Measurements from ENCODE around the gene PUSL1. TPM values are rescaled to one million over a fixed set of nuclear protein-coding genes. Genes with fewer than 3 reads are reported as not detected.

Gene PUSL1
- polyA plus RNA-seq, 1 donor (not counting 4 experiments of a cell fraction or from before 2014, with no cell fraction given), result 11.4 TPM

- H3K4me2 ChIP-seq (ENCODE audit: control insufficient read depth, extremely low read depth, insufficient read depth, low read depth, low read length), result no peak within 1 kb of the TSS
- DNase-seq (ENCODE audit: low read depth, low spot score) (no peak), FAIRE-seq (no peak)
- no peak within 1 kb of the TSS for H3K27ac ChIP-seq (ENCODE audit: control insufficient read depth, insufficient read depth, low read length)
- no peaks in the 10 kb centered on the region for H4K20me1 ChIP-seq (ENCODE audit: control insufficient read depth, extremely low read depth, insufficient read depth, low read length)
- peaks cover 8% of the 10 kb centered on the region for H3K27me3 ChIP-seq (ENCODE audit: control insufficient read depth, extremely low read depth, insufficient read depth, low read length)
- H3K36me3 ChIP-seq (ENCODE audit: control insufficient read depth in 2 of 2, extremely low read depth in 1 of 2, insufficient read depth in 2 of 2, low read length in 2 of 2), result no peaks in the 10 kb centered on the region
- no peaks in the 10 kb centered on the region for H3K9me1 ChIP-seq (ENCODE audit: control insufficient read depth, extremely low read depth, insufficient read depth, low read length)
- H2AFZ ChIP-seq (ENCODE audit: control insufficient read depth, low read length), result no peak within 1 kb of the TSS
- peaks cover 19% of the 10 kb centered on the region for H3K4me1 ChIP-seq (ENCODE audit: control insufficient read depth, extremely low read depth, insufficient read depth, low read length)
- no peaks in the 10 kb centered on the region for H3K79me2 ChIP-seq (ENCODE audit: control insufficient read depth, insufficient read depth, low read length)
- TF ChIP-seq EZH2 (IDR thresholded peaks at IDR 0.05; ENCODE audit: low read length) (no peak), CTCF (optimal IDR thresholded peaks at IDR 0.05 in 1 of 3, IDR thresholded peaks at IDR 0.05 in 1 of 3, conservative IDR thresholded peaks at IDR 0.05 in 1 of 3; ENCODE audit: extremely low read depth in 1 of 3, insufficient read depth in 2 of 3, low read length in 3 of 3) (no peak)
- H3K9me3 ChIP-seq (ENCODE audit: control insufficient read depth, low read depth, low read length), result no peaks in the 10 kb centered on the region
- no peak within 1 kb of the TSS for H3K4me3 ChIP-seq (ENCODE audit: control insufficient read depth in 2 of 3, extremely low read depth in 1 of 3, insufficient read depth in 2 of 3, low read depth in 1 of 3, low read length in 3 of 3)
- H3K9ac ChIP-seq (ENCODE audit: control insufficient read depth, extremely low read depth, insufficient read depth, low read length), result no peak within 1 kb of the TSS
- dilution Hi-C loops (cut with MboI; ENCODE audit: extremely low pct_ligation_motif_present, low sequenced_read_pairs), result no loop called here
Observed at GRCh38 chr1:1358433-1359271, 50.3 kb downstream of the PUSL1 start, which contains the start of gene MXRA8. Gene MXRA8 (minus strand): TSS chr1:1358555. CDS start chr1:1358504, 51 bp downstream.

- H3K27me3 ChIP-seq (ENCODE audit: control insufficient read depth, extremely low read depth, insufficient read depth, low read length), result peaks cover 6% of the 10 kb centered on the region
- no peak overlapping the region for H3K4me3 ChIP-seq (ENCODE audit: control insufficient read depth in 2 of 3, extremely low read depth in 1 of 3, insufficient read depth in 2 of 3, low read depth in 1 of 3, low read length in 3 of 3)
- peaks cover 22% of the 10 kb centered on the region for H3K4me1 ChIP-seq (ENCODE audit: control insufficient read depth, extremely low read depth, insufficient read depth, low read length)
- DNase-seq (ENCODE audit: low read depth, low spot score) (no peak), FAIRE-seq (no peak)
- H2AFZ ChIP-seq (ENCODE audit: control insufficient read depth, low read length), result no peak overlapping the region
- no peaks in the 10 kb centered on the region for H3K79me2 ChIP-seq (ENCODE audit: control insufficient read depth, insufficient read depth, low read length)
- dilution Hi-C loops (cut with MboI; ENCODE audit: extremely low pct_ligation_motif_present, low sequenced_read_pairs), result no loop called here
- H3K36me3 ChIP-seq (ENCODE audit: control insufficient read depth in 2 of 2, extremely low read depth in 1 of 2, insufficient read depth in 2 of 2, low read length in 2 of 2), result no peaks in the 10 kb centered on the region
- no peak overlapping the region for H3K4me2 ChIP-seq (ENCODE audit: control insufficient read depth, extremely low read depth, insufficient read depth, low read depth, low read length)
- TF ChIP-seq CTCF (optimal IDR thresholded peaks at IDR 0.05 in 1 of 3, IDR thresholded peaks at IDR 0.05 in 1 of 3, conservative IDR thresholded peaks at IDR 0.05 in 1 of 3; ENCODE audit: extremely low read depth in 1 of 3, insufficient read depth in 2 of 3, low read length in 3 of 3) (no peak), EZH2 (IDR thresholded peaks at IDR 0.05; ENCODE audit: low read length) (no peak)
- H3K9ac ChIP-seq (ENCODE audit: control insufficient read depth, extremely low read depth, insufficient read depth, low read length), result no peak overlapping the region
- no peaks in the 10 kb centered on the region for H3K9me1 ChIP-seq (ENCODE audit: control insufficient read depth, extremely low read depth, insufficient read depth, low read length)
- no peaks in the 10 kb centered on the region for H4K20me1 ChIP-seq (ENCODE audit: control insufficient read depth, extremely low read depth, insufficient read depth, low read length)
- H3K9me3 ChIP-seq (ENCODE audit: control insufficient read depth, low read depth, low read length), result no peaks in the 10 kb centered on the region
- no peak overlapping the region for H3K27ac ChIP-seq (ENCODE audit: control insufficient read depth, insufficient read depth, low read length)
Observed at GRCh38 chr1:1359308-1359663, 50.9 kb downstream of the PUSL1 start.

All from keratinocyte (primary cell).